SIG-M5 treated with dmso at 0.1 percent for 504 hours (cell line): ENCODE results near the gene WDR83.
"Not testable (repeated sequence)": the region's sequence is repeated elsewhere in the genome, so short reads cannot be mapped to it uniquely, and the experiment has no call there.

ENCODE experiments used
- DNase-seq: peaks from one replicate; lab custom pipeline; 2025; ENCODE audit not compliant: unreplicated experiment; lab: John Stamatoyannopoulos, UW

Gene WDR83

DNA sequence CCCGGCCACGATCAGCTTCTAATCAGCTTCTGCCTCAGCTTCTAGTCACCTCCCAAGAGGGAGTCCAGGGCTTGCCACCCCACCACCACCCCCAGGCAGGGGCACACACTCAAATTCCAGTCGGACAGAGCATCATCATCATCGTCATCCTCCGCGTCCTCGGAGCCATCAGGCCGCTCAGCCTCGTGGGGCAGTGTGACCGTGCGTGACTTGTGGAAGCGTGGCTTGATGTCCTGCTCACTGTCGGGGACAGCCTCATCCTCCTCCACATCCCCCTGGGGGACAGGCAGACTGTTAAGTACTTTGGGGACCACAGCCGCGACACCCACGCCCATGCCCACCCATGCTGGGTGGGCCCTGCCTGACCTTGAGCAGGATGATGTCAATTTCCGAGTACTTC is 44.6 kb downstream of the WDR83 start:
- no peak for DNase-seq

DNA sequence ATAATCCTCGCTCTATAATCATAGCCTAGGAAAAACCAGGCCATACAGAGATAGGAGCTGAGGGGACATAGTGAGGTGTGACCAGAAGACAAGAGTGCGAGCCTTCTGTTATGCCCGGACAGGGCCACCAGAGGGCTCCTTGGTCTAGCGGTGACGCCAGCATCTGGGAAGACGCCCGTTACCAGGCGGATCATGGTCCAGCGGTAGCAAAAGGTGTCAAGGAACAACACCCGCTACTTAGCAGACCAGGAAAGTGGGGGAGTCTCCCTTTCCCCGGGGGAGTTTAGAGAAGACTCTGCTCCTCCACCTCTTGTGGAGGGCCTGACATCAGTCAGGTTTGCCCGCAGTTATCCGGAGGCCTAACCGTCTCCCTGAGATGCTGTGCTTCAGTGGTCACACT is 45.5 kb downstream of the WDR83 start:
- not testable (repeated sequence) for DNase-seq

DNA sequence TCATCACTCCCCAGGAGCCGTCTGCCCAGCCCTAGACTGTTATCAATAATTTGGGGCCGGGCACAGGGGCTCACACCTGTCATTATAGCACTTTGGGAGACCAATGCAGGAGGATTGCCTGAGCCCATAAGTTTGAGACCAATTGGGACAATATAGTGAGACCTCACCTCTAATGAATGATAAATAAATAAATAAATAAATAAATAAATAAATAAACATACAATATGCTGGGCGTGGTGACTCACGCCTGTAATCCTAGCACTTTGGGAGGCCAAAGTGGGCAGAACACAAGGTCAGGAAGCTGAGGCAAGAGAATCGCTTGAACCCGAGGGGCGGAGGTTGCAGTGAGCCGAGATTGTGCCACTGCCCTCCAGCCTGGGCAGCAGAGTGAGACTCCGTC is 46.7 kb downstream of the WDR83 start:
- DNase-seq = not testable (repeated sequence)

DNA sequence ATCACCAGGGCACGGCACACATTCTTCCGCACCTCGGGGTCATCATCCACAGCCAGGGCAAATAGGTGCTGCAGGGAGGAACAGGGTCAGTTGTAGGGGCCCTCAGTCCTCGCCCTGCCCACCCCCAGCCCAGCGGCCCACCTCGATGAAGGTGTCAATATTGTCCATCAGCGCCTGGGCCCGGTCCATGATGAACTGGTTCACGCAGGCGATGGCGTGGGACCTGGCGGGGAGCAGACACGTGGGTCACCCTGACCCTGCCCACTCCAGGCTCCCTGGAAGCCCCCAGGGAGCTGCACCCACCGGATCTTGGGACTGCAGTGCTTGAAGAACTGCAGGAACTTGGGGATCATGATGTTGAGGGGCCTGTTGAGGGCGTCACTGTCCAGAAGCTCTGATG is 48.5 kb downstream of the WDR83 start:
- no peak for DNase-seq

DNA sequence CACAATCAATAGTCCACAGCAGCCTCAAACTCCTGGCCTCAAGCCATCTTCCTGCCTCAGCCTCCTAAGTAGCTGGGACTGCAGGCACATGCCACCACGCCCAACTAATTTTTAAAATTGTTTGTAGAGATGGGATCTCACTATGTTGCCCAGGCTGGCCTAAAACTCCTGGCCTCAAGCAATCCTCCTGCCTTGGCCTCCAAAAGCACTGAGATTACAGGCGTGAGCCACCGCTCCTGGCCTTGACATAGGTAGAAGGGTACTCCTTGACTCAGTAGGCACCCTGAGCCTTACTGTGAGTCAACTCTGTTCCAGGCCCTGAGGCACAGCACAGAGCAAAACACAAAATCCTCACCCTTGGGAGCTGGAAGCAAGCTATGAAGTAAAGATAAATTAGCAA is 49.3 kb downstream of the WDR83 start:
- no peak for DNase-seq

DNA sequence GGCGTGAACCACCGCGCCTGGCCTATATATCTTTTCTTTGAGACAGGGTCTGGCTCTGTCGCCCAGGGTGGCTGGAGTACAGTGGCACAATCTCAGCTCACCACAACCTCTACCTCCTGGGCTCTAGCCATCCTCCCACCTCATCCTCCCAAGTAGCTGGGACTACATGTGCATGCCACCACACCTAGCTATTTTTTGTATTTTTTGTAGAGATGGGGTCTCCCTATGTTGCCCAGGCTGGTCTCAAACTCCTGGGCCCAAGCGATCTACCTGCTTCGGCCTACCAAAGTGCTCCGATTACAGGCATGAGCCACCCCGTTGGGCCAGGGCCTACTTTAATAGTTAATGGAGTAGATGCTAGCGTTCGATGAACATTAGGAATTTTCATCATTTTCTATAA is 53.7 kb downstream of the WDR83 start:
- DNase-seq = no peak

DNA sequence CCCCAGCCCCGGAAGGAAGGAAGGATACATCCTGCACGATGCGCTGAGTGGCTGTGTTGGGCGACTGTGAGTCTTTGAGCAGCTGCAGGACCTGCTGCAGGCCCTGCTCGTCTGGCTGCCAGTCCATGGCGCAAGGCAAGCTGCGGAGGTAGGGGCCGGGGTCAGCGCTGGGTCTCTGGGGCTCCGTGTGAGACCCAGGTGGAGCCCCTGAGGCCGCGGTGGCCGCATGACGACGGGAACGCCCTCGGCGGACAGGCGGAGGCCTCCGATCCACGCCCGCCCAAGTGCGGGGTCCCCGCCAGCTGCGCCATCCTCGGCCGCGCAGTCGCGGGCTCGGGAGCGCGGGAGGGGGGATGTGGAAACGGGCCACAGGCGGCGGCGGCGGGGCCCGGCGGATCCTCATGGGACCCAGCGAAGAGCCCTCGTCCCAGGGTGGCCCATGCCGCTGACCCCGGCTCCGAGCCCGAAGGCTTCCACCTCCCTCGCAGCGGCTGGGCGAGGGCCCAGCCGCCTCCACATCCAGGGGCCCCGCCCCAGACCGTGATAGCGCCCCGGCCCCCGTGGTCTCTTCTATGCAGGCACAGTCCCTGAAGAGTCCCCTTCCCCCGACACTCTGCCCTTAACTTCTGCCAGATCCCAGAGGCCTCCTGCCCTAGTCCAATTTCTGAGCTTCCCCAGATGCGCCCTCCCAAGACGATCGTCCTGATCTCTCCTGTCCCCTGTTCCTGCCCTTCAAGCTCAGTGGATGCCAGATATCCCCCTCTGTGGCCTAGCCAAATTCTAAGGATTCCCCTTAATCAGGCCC is 54.4 kb downstream of the WDR83 start:
- no peak for DNase-seq

DNA sequence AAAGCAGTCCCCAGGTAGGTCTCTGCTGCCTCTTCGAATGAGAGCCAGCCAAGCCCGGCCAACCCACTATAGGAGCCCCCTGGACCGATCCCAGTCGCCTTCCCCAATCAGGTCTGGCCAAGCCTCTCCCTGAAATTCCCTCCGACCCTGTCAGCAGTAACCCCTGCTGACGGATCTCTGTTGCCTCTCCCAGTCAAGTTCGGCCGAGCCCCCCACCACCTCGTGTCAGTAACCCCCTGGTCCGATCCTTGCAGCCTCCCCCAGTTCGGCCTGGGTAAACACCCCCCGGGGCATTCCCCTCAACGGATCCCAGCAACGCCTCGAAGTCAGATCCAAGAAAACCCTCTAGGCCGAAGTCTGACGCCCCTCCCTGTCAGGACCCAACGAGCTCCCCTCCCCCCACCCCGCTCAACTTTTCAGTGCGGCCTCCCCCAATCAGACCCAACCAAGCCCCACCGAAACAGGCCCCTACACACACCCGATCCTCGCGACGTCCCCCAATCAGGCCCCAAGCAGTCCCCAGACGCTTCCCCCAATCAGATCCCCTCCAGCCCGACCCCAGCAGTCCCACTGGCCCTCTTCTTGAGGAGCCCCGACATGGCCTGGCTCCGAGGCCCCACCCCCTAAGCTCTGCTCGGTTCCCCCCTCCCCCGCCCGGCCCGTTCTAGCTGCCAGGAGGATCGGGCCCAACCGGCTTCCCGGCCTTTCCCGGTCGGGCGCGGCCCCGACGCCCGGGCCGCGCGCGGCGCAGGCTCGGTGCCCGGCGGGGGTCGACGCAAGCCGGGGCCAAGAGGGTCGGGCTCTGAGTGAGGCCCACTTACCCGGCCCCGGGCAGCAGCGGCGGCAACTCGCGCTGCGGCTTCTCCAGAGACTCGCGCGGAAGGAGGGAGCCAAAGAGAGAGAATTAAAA is 55.3 kb downstream of the WDR83 start:
- peak; percentile 21 for DNase-seq

DNA sequence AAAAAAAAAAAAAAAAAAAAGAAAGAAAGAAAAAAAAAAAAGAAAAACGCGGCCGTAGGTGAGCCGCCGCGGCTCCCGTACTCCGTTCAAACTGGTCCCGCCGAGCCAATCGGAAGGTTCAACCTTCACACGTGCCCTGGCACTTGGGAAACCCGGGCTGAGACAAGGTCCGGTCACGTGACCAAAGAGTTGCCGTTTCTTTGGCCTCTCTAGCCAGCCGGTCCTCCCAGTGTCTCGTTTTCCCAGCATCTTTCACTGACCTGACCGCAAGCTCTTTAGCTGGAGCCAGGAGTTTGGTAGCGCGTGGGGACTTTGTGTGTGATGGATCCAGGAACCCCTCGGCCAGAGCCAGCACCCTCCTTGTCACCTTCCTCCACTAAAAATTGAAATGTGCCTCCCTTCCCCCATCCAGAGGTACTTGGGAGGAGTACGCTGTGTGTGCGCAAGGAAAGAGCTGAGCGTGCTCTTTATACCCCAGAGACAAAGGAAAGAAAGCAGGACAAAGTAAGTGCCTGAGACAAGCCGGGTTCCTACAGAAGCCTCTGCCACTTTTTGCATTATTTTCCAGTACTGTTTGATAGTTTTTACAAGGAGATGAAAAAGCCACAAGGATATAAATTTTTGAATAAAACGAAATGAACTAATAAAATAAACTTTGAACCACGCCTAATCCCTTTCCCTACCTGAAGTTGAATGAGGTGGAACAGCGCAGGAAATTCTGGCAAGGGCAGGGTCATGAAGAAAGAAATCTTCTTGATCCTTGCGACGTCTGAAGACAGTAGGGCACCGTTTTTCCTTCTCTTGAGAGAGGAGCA is 56.2 kb downstream of the WDR83 start:
- DNase-seq = peak; percentile 98

DNA sequence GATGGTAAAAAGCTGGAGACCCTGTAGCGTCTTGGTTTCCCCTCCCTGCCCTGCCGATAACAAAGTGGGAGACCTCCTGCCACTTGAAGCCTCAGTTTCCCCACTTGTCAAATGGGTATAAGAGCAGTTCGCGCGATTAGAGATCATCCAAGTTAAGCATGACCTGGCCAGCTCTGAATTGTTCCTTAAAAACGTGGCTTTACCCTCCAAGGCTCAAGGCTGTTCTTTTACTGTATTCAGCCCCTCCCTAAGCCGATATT is 56.7 kb downstream of the WDR83 start:
- peak; percentile 13 for DNase-seq

DNA sequence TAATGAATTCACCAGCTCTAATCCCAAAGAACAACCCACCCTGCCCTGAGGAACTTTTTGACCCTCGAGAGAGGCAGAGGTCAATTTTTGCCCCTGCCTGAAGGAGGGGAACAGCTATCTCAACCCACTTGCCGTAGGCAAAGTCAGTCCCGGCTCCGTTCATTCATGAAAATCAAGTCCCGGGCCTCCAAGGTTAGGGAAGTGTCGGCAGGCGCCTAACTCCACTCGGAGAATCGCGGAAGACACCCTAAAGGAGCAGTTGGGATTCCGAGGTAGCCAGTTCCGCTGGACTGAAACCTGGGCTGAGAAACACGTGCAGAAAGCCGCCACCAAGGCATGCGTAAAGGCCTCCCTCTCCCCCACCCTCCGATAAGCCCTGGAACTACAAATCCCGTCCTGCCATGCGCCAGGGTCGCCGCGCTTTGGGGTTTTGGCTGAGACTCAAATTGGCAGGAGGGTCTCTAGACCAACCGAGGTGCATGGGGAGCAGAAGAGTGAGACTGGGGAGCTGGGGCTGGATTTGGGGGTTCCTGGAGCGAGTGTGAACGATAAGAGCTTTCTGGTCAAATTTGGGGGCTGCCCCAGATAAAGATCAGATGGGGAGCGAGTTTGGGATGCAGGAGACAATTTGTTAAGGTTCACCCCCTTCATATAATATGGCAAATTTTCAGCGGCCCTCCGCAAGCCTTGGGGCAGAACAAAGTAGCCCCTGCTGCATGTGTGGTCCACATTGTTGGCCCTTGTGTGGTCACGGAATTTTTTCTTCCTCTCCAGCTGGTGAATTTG is 57.2 kb downstream of the WDR83 start, which contains the start of gene TNPO2:
TNPO2 (minus strand) TSS at position 292 of the 786 bp plus-strand sequence. CDS start 2,955 bp downstream, outside the sequence.
- DNase-seq = peak; percentile 78
